GM19025 (cell line): Measurements from ENCODE around the gene ACSL6.

Source experiments
- ATAC-seq: cut with Tn5 transposase; IDR thresholded peaks from one replicate; pipeline ENCODE4 v1.9.1; 2021; ENCODE audit warnings: mild to moderate bottlenecking, low read depth, moderate library complexity; ENCODE audit not compliant: unreplicated experiment

Gene ACSL6

GRCh38 chr5:131986161-131986912, 25.1 kb downstream of the ACSL6 start:
- no peak for ATAC-seq

- no peak for ATAC-seq
These were observed 26.3 kb downstream of the ACSL6 start for GRCh38 chr5:131984956-131985665.

GRCh38 chr5:131983244-131983771, 28.1 kb downstream of the ACSL6 start:
- no peak for ATAC-seq

- no peak for ATAC-seq
These were observed 29.9 kb downstream of the ACSL6 start for GRCh38 chr5:131981516-131981915.

- ATAC-seq, result no peak
These were observed 30.8 kb downstream of the ACSL6 start for GRCh38 chr5:131980696-131981095.

GRCh38 chr5:131979816-131980215, 31.6 kb downstream of the ACSL6 start:
- ATAC-seq, result no peak

GRCh38 chr5:131977212-131977604, 34.2 kb downstream of the ACSL6 start:
- no peak for ATAC-seq

- ATAC-seq, result no peak
These were observed 34.8 kb downstream of the ACSL6 start for GRCh38 chr5:131976414-131977211.

- no peak for ATAC-seq
These were observed 36.3 kb downstream of the ACSL6 start for GRCh38 chr5:131974956-131975726.

GRCh38 chr5:131974622-131974955, 36.9 kb downstream of the ACSL6 start:
- ATAC-seq, result no peak

- ATAC-seq, result no peak
These were observed 37.4 kb downstream of the ACSL6 start for GRCh38 chr5:131974016-131974415.

- ATAC-seq, result no peak
These were observed 38.3 kb downstream of the ACSL6 start for GRCh38 chr5:131973089-131973712.

- ATAC-seq, result no peak
These were observed 43.0 kb downstream of the ACSL6 start for GRCh38 chr5:131968396-131968954.

GRCh38 chr5:131966551-131966950, 44.9 kb downstream of the ACSL6 start:
- ATAC-seq, result no peak

- ATAC-seq, result no peak
These were observed 45.5 kb downstream of the ACSL6 start for GRCh38 chr5:131965826-131966415.

GRCh38 chr5:131959906-131960305, 51.6 kb downstream of the ACSL6 start:
- no peak for ATAC-seq

- ATAC-seq, result no peak
These were observed 52.3 kb downstream of the ACSL6 start for GRCh38 chr5:131959136-131959535.

GRCh38 chr5:131957721-131958441, 53.6 kb downstream of the ACSL6 start:
- no peak for ATAC-seq

GRCh38 chr5:131953969-131954368, 57.5 kb downstream of the ACSL6 start:
- no peak for ATAC-seq
